Stimulated activated naive CD8-positive, alpha-beta T cell treated with anti-CD3 and anti-CD28 coated beads, Interleukin-15, amount 100 ng/mL, for 72 hours (primary cell): ENCODE measurements around the gene UBE2L3.
A peak's percentile ranks its signal among the peaks of the same experiment; 100 is the strongest.
"Not testable (repeated sequence)": the region's sequence is repeated elsewhere in the genome, so short reads cannot be mapped to it uniquely, and the experiment has no call there.

ENCODE experiments used
- ATAC-seq: fragments of 150-1000 bp; cut with Tn5 transposase; 2 replicates; pipeline ENCODE4 v1.10.0; 2021; ENCODE audit warnings: mild to moderate bottlenecking, moderate library complexity
- DNase-seq, 2 donors: peaks; one replicate each; pipeline ENCODE4 v3.0.0; 2021 to 2022
- H3K27ac Mint-ChIP-seq, 2 donors: one replicate each; pipeline ENCODE4 v1.8.0; 2022; ENCODE audit warnings: mild to moderate bottlenecking in 2 of 2, mixed read lengths in 2 of 2, moderate library complexity in 2 of 2
- H3K27me3 Mint-ChIP-seq: one replicate; pipeline ENCODE4 v1.8.0; 2022; ENCODE audit warnings: mixed read lengths
- H3K4me1 Mint-ChIP-seq: one replicate; pipeline ENCODE4 v1.8.0; 2022; ENCODE audit warnings: mild to moderate bottlenecking, mixed read lengths
- H3K4me3 Mint-ChIP-seq, 2 donors: one replicate each; pipeline ENCODE4 v1.8.0; 2022; ENCODE audit warnings: mild to moderate bottlenecking in 2 of 2, mixed read lengths in 2 of 2, moderate library complexity in 1 of 2
- H3K9me3 Mint-ChIP-seq, 2 donors: one replicate each; pipeline ENCODE4 v1.8.0; 2022; ENCODE audit warnings: mixed read lengths in 2 of 2

The UBE2L3 gene

GRCh38 chr22:21567456-21568346 lies at the start of gene UBE2L3:
TSS of gene UBE2L3 (plus strand) at chr22:21567714. CDS start at chr22:21567745, 31 bp downstream.
- ATAC-seq (peak; percentile 68), DNase-seq (peak; percentile 86 to 88)
- peak within 1 kb of the TSS; percentile 78 to 88 for H3K4me3 Mint-ChIP-seq
- peak within 1 kb of the TSS; percentile 97 to 99 for H3K27ac Mint-ChIP-seq
- H3K9me3 Mint-ChIP-seq = no peaks in the 10 kb centered on the region
- no peaks in the 10 kb centered on the region for H3K27me3 Mint-ChIP-seq
- H3K4me1 Mint-ChIP-seq = peaks cover 51% of the 10 kb centered on the region

GRCh38 chr22:21526705-21527500 lies 40.6 kb upstream of the UBE2L3 start:
- not testable (repeated sequence) for H3K27me3 Mint-ChIP-seq, H3K27ac Mint-ChIP-seq, DNase-seq, H3K4me3 Mint-ChIP-seq, ATAC-seq, H3K9me3 Mint-ChIP-seq, H3K4me1 Mint-ChIP-seq

GRCh38 chr22:21531525-21531924 lies 36.0 kb upstream of the UBE2L3 start:
- not testable (repeated sequence) for H3K4me3 Mint-ChIP-seq, H3K4me1 Mint-ChIP-seq, ATAC-seq, DNase-seq, H3K9me3 Mint-ChIP-seq, H3K27ac Mint-ChIP-seq, H3K27me3 Mint-ChIP-seq

GRCh38 chr22:21532863-21533648 lies 34.5 kb upstream of the UBE2L3 start:
- not testable (repeated sequence) for DNase-seq, H3K27me3 Mint-ChIP-seq, H3K27ac Mint-ChIP-seq, H3K4me1 Mint-ChIP-seq, H3K4me3 Mint-ChIP-seq, ATAC-seq, H3K9me3 Mint-ChIP-seq

DNA sequence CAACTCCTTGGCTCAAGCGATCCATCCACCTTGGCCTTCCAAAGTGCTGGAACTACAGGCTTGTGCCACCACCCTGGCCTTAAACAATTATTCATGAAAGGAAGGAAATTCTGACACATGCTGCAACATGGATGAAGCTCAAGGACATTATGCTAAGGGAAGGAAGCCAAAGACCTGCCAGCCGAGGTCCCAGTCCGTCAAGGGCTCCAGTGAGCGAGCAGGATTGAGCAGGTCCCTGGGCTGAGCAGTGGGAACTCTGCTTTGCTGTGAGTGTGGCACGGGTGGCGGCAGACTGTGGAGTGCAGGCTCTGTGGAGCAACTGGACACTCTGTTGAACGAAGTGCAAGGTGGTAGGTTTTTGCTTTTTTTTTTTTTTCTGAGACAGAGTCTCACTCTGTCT lies 27.7 kb upstream of the UBE2L3 start:
- ATAC-seq, H3K9me3 Mint-ChIP-seq, H3K27ac Mint-ChIP-seq, H3K27me3 Mint-ChIP-seq, DNase-seq, H3K4me1 Mint-ChIP-seq, H3K4me3 Mint-ChIP-seq: not testable (repeated sequence)

DNA sequence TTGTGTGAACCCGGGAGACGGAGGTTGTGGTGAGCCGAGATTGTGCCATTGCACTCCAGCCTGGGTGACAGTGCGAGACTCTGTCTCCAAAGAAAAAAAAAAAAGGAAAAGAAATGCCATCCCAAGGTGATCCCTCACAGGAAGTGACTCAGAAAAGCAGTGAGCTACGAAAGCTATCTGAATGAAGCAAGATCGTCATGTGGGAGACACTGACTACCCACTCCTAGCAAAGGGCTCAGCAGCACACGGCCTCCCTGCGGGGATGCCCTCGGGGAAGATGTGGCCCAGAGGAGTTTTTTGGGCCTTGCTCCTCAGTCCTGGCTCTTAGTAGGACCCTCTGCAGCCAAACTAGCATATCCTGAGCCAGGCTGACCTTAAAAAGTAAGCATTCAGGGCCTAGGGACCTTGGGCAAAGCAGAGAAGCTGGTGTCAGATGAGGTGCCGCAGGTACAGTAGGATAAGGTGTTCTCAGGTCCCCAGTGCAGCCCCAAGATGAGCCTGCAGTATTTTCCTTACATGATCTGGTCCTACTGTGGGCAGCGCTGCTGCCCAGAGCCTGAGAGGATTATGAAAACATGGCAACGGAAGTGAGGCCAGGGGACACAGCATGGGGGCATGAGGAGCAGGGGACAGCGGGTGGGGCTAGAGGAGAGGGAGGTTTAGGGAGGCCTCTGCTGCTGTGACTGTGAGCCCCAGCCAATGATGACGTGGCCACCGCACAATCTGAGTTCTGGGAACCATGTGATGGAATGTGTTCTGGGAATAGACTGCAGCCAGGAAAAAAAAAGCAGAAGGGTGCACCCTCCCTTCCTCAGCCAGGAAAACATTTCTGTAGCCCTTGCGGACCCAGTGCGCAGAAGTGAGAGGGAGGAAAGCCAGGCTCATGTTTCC lies 22.8 kb upstream of the UBE2L3 start:
- not testable (repeated sequence) for H3K9me3 Mint-ChIP-seq, H3K27me3 Mint-ChIP-seq, H3K4me1 Mint-ChIP-seq, H3K27ac Mint-ChIP-seq, H3K4me3 Mint-ChIP-seq, ATAC-seq, DNase-seq

DNA sequence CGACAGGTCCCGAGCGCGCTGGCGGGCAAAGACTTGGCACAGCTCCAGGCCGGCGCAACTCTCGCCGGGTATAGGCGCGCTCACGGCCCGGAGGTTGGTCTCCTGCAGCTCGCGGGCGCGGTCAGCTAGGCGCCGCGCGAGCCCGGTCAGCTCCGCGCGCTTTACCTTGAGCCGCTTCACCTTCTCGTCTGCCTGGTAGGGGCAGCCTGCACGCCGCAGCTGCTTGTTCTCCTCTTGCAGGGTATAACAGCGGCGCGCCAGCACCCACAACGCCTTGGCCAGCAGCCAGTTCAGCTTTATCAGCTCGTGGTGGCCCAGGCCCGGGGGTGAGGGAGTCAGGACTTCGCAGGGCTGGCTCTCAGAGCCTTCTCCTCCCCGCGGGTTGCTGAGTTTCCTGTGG lies 18.0 kb upstream of the UBE2L3 start:
- not testable (repeated sequence) for DNase-seq, H3K4me1 Mint-ChIP-seq, H3K27ac Mint-ChIP-seq, H3K27me3 Mint-ChIP-seq, H3K4me3 Mint-ChIP-seq, H3K9me3 Mint-ChIP-seq
- peak; percentile 63 for ATAC-seq

DNA sequence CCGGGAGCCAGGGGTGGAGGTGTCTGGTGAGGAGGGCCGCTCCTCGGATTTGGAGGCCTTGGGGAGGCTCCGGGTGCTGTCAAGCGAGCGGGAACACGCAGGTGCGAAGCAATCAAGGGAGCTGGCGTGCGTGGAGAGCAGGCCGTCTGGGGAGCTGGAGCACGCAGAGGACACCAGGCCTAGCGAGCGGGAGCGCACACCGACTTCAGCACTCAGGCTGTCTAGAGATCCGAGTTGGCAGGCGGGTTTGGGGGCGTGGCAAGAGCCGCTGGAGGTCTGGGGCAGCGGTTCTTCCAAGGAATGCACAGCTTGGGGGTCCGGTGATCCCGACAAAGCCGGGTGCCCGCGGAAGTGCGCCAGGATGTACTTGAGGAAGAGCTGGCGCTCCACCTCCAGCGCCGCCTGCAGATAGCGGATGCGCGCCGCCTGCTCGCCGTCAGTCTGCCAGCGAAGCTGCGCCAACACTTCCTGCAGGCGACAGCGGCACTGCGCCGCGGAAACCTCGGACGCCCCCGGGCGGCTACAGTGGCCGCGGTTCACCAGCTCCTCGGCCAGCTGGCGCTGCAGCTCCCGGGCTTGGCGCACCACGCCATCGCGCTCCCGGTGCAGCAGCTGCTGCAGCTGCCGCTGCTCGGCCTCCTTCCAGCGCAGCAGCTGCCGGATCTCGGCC lies 17.4 kb upstream of the UBE2L3 start:
- not testable (repeated sequence) for H3K4me1 Mint-ChIP-seq, H3K27me3 Mint-ChIP-seq, DNase-seq, H3K9me3 Mint-ChIP-seq, H3K27ac Mint-ChIP-seq, H3K4me3 Mint-ChIP-seq
- ATAC-seq = peak; percentile 88

DNA sequence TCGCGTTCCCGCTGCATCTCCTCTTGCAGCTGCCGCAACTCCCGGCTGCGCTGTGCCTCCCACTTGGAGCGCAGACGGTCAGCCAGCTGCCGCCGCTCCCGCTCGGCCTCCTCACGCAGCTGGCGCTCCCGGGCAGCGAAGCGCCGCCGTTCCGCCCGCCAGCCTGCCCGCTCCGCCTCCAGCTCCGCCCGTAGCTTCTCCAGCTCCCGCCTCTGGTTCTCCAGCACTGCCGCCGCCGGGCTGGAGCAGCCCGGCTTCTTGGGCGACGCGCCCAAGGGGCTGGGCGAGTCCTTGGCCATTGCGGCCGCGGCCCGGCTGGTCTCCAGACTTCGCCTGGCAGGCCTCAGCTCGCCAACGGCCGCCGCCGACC lies 16.9 kb upstream of the UBE2L3 start:
- H3K27ac Mint-ChIP-seq, H3K9me3 Mint-ChIP-seq, H3K27me3 Mint-ChIP-seq, H3K4me3 Mint-ChIP-seq, H3K4me1 Mint-ChIP-seq, DNase-seq: not testable (repeated sequence)
- peak; percentile 30 for ATAC-seq

DNA sequence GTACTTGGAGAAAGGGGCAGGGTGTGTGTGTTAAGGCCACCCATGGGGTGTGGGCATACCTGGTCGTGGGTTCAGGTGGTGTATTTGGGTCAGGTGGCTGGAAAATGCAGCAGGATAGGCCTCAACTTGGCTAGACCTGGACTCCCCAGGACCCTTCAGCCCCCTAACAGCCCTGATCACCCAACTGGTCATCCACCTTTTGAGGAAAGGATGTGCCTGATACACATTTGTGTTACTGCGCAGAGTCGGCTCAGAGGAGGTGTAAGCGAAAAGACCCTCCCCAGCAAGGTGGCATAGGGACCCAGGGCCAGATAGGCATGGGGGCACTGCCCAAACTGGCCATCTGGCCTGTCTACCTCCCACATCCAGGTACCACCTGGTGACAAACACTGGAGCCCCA lies 16.2 kb upstream of the UBE2L3 start, which contains the start of gene RIMBP3C:
Gene RIMBP3C, minus strand, starts transcription at position 101 of the 400 bp plus-strand sequence. CDS start 485 bp downstream, outside the sequence.
- not testable (repeated sequence) for H3K27ac Mint-ChIP-seq, H3K27me3 Mint-ChIP-seq, ATAC-seq, H3K9me3 Mint-ChIP-seq, H3K4me3 Mint-ChIP-seq, H3K4me1 Mint-ChIP-seq, DNase-seq

DNA sequence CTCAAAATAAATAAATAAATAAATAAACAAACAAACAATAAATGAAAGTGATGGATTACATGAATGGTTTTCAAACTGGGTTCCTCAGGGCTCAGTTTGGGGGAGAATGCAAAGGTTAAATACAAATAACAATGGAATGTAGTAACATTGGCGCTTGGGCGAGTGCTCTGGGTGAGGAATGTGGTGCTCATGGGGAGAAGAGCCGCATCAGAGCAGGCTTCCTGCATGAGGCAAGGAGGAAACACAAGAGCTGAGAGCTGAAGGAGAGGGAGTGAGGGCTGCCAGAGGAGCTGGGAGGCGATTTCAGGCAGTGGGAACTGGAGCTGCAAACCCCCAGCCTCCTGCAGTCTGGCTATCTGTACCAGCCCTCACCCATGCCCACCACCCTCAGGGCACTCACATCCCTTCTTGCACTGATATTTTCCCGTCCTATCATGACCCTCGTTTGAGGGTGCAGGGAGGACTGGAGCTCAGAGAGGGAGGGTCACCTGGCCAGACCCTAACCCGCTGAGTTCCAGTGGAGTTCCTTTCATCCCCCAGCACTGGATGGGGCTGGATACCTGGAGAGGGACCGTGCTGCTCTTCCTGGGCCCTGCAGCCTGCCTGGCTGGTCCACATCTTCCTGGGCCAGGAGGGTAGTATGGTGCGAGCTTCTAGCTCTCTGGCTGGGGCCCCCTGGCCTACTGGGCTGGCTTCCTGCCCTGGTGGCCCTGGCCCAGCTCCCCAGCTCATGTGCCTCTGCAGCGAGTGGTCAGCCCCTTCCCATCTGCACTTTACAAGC lies 8.0 kb upstream of the UBE2L3 start:
- not testable (repeated sequence) for H3K27me3 Mint-ChIP-seq, H3K4me3 Mint-ChIP-seq, H3K9me3 Mint-ChIP-seq, DNase-seq, H3K27ac Mint-ChIP-seq, H3K4me1 Mint-ChIP-seq
- peak; percentile 33 for ATAC-seq

DNA sequence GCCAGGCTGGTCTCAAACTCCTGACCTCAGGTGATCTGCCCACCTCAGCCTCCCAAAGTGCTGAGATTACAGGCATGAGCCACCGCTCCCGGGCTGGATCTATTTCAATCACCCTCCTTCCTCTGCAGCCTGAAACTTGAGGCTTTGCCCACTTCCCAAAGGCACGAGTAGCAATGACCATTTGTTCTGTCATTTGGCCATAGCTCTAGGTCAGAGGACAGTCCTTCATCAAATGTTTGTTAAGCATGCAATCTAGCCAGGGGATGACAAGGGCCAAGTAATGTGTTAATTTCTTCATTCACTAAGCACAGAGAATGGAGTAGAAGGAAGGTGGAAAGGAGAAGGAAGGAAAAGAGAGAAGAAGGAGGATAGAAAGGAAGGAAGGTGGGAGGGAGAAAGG lies 6.9 kb upstream of the UBE2L3 start:
- H3K4me3 Mint-ChIP-seq, H3K27me3 Mint-ChIP-seq, H3K9me3 Mint-ChIP-seq, H3K4me1 Mint-ChIP-seq, DNase-seq, H3K27ac Mint-ChIP-seq, ATAC-seq: not testable (repeated sequence)

- ATAC-seq = no peak
- H3K9me3 Mint-ChIP-seq = no peaks in the 10 kb centered on the region
- H3K4me3 Mint-ChIP-seq = no peak overlapping the region
- peaks cover 15% of the 10 kb centered on the region for H3K4me1 Mint-ChIP-seq
- H3K27me3 Mint-ChIP-seq = no peaks in the 10 kb centered on the region
- H3K27ac Mint-ChIP-seq = no peak overlapping the region
- DNase-seq = no peak
Measured at GRCh38 chr22:21563912-21564311, 3.6 kb upstream of the UBE2L3 start.

DNA sequence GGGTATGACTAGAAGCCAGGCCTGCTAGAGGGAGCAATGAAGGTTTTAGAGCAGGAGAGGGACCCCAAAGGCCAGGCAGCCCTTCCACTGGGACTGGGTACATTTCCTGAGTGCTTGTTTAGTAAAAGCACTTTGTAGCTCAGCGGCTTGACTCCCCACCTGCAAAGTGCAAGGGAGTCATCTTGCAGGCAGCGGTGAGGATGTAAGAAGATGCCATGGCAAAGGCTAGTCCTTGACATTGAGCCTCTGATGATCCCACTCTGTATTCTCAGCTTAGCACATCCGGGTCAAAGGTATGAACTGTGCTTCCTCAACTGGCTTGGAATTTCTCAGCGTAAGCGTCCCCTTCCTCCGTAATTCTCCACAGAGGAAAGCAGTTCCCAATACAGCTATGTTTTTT lies 3.1 kb upstream of the UBE2L3 start:
- H3K4me3 Mint-ChIP-seq = no peak overlapping the region
- no peak overlapping the region for H3K27ac Mint-ChIP-seq
- H3K9me3 Mint-ChIP-seq = no peaks in the 10 kb centered on the region
- ATAC-seq (no peak), DNase-seq (no peak)
- no peaks in the 10 kb centered on the region for H3K27me3 Mint-ChIP-seq
- H3K4me1 Mint-ChIP-seq = peaks cover 20% of the 10 kb centered on the region
